Liver (tissue), 9 donors: ENCODE results near the gene ZMPSTE24. TPM values are rescaled to one million over a fixed set of nuclear protein-coding genes. Genes with fewer than 3 reads are reported as not detected.

Experiments used
- DNase-seq: peaks from one replicate; pipeline ENCODE4 v3.0.0-alpha.2; 2017; ENCODE audit warnings: low spot score
- H3K27ac ChIP-seq, 2 donors: one replicate each; pipeline ENCODE4 v1.7.0; 2013; ENCODE audit warnings: inconsistent platforms in 2 of 2, low read length in 2 of 2, control low read depth in 1 of 2, low read depth in 1 of 2, mild to moderate bottlenecking in 1 of 2
- H3K27me3 ChIP-seq, 4 donors: one replicate each; pipeline versions ENCODE4 v1.6.1 to v1.7.0; 2013; ENCODE audit warnings: low read length in 3 of 4, inconsistent platforms in 1 of 4, mild to moderate bottlenecking in 1 of 4, moderate library complexity in 1 of 4; ENCODE audit not compliant: control insufficient read depth in 4 of 4, insufficient read depth in 4 of 4
- H3K36me3 ChIP-seq, 4 donors: one replicate each; pipeline versions ENCODE4 v1.6.1 to v1.7.0; 2013; ENCODE audit warnings: low read length in 3 of 4, mild to moderate bottlenecking in 3 of 4, low read depth in 1 of 4, moderate library complexity in 1 of 4; ENCODE audit not compliant: control insufficient read depth in 4 of 4, insufficient read depth in 3 of 4
- H3K4me1 ChIP-seq, 4 donors: one replicate each; pipeline versions ENCODE4 v1.6.1 to v1.7.0; 2013; ENCODE audit warnings: low read length in 3 of 4, mild to moderate bottlenecking in 3 of 4, moderate library complexity in 1 of 4; ENCODE audit not compliant: control insufficient read depth in 4 of 4, insufficient read depth in 4 of 4
- H3K4me3 ChIP-seq, 3 donors: one replicate each; pipeline versions ENCODE4 v1.6.1 to v1.7.0; 2013; ENCODE audit warnings: low read length in 3 of 3, control low read depth in 1 of 3, low read depth in 1 of 3, mild to moderate bottlenecking in 1 of 3
- H3K9ac ChIP-seq, 2 donors: one replicate each; pipeline ENCODE4 v1.7.0; 2013; ENCODE audit warnings: low read length in 2 of 2, mild to moderate bottlenecking in 2 of 2, moderate library complexity in 2 of 2, control low read depth in 1 of 2, low read depth in 1 of 2
- H3K9me3 ChIP-seq, 4 donors: one replicate each; pipeline versions ENCODE4 v1.6.1 to v1.7.0; 2013; ENCODE audit warnings: low read length in 3 of 4; ENCODE audit not compliant: control insufficient read depth in 4 of 4
- CTCF ChIP-seq: fragments of 150-350 bp; IDR thresholded peaks from 2 replicates; pipeline ENCODE4 v1.5.1; 2017; ENCODE audit warnings: improper control_type of control experiment, low read depth, low read length; ENCODE audit not compliant: missing input control
- EGR1 ChIP-seq, 2 donors: IDR thresholded peaks; 2 replicates each; pipeline ENCODE4 v1.6.1; 2016 to 2018; ENCODE audit warnings: antibody characterized with exemption in 2 of 2, low read depth in 2 of 2
- FOXA1 ChIP-seq: IDR thresholded peaks from 2 replicates; pipeline ENCODE4 v1.6.1; 2016; ENCODE audit warnings: antibody characterized with exemption
- FOXA2 ChIP-seq: IDR thresholded peaks from 2 replicates; pipeline ENCODE4 v1.6.1; 2016; ENCODE audit warnings: antibody characterized with exemption
- GABPA ChIP-seq, 2 donors: IDR thresholded peaks in 1 of 2; conservative IDR thresholded peaks in 1 of 2; 2 replicates each; pipeline ENCODE4 v1.6.1; 2016; ENCODE audit warnings: antibody characterized with exemption in 2 of 2, mild to moderate bottlenecking in 1 of 2, moderate library complexity in 1 of 2
- HNF4A ChIP-seq, 2 donors: conservative IDR thresholded peaks; 2 replicates each; pipeline ENCODE4 v1.6.1; 2016; ENCODE audit warnings: antibody characterized with exemption in 2 of 2, mild to moderate bottlenecking in 2 of 2
- HNF4G ChIP-seq: IDR thresholded peaks from 2 replicates; pipeline ENCODE4 v1.6.1; 2016; ENCODE audit warnings: antibody characterized with exemption
- JUND ChIP-seq, 2 donors: IDR thresholded peaks; 2 replicates each; pipeline ENCODE4 v1.6.1; 2016; ENCODE audit warnings: antibody characterized with exemption in 2 of 2
- MAX ChIP-seq: IDR thresholded peaks from 2 replicates; pipeline ENCODE4 v1.6.1; 2016; ENCODE audit warnings: antibody characterized with exemption
- NR2F2 ChIP-seq: IDR thresholded peaks from 2 replicates; pipeline ENCODE4 v1.6.1; 2016; ENCODE audit warnings: antibody characterized with exemption
- RAD21 ChIP-seq, 2 donors: IDR thresholded peaks; 2 replicates each; pipeline ENCODE4 v1.6.1; 2016; ENCODE audit warnings: antibody characterized with exemption in 2 of 2, mild to moderate bottlenecking in 2 of 2
- RXRA ChIP-seq, 2 donors: IDR thresholded peaks; 2 replicates each; pipeline ENCODE4 v1.6.1; 2017 to 2018; ENCODE audit warnings: antibody characterized with exemption in 2 of 2, mild to moderate bottlenecking in 1 of 2
- SP1 ChIP-seq: IDR thresholded peaks from 2 replicates; pipeline ENCODE4 v1.6.1; 2018; ENCODE audit warnings: antibody characterized with exemption, mild to moderate bottlenecking
- TAF1 ChIP-seq: conservative IDR thresholded peaks from 2 replicates; pipeline ENCODE4 v1.6.1; 2016; ENCODE audit warnings: antibody characterized with exemption, mild to moderate bottlenecking
- YY1 ChIP-seq: IDR thresholded peaks from 2 replicates; pipeline ENCODE4 v1.6.1; 2016; ENCODE audit warnings: antibody characterized with exemption, mild to moderate bottlenecking
- ZBTB33 ChIP-seq: IDR thresholded peaks from 2 replicates; pipeline ENCODE4 v1.6.1; 2016; ENCODE audit warnings: antibody characterized with exemption
- WGBS: extraction: QIAGEN DNeasy Blood & Tissue Kit; methylation state at CpG from one replicate; pipeline ENCODE4 v1.1.7; 2013; 5-methylcytosine and 5-hydroxymethylcytosine counted together
- polyA plus RNA-seq, 2 donors: library from polyadenylated mRNA; stranded (reverse) in 1 of 2; unstranded in 1 of 2; fragments of 200-250 nt in 1 of 2; fragments of >200 nt in 1 of 2; fragmentation: Nextera tagmentation in 1 of 2; extraction: Ambion mirVana in 1 of 2; gene quantifications; one replicate each; pipeline versions ENCODE4 v1.2.1 to v1.2.3, GENCODE V29; 2013 to 2015
- total RNA-seq, 2 donors: library from RNA; depleted of rRNA; stranded (reverse); fragments of >200 nt; gene quantifications; one replicate each; pipeline ENCODE4 v1.2.3, GENCODE V29; 2014
- TF ChIP-seq, protein P1 (sequence below): IDR thresholded peaks from 2 replicates; pipeline ENCODE4 v1.6.1; 2016; ENCODE audit warnings: antibody characterized with exemption, mild to moderate bottlenecking
- TF ChIP-seq, protein P2 (sequence below): IDR thresholded peaks from 2 replicates; pipeline ENCODE4 v1.6.1; 2016; ENCODE audit warnings: antibody characterized with exemption
- donor health status: healthy.
- donor health status: healthy.
- donor health status: healthy.
- donor health status: healthy.
- donor health status: healthy.

Gene ZMPSTE24
- total and polyA plus RNA-seq, 4 donors: 17.3 to 40.1 (median 22.6) TPM

- TF ChIP-seq, protein P1, sequence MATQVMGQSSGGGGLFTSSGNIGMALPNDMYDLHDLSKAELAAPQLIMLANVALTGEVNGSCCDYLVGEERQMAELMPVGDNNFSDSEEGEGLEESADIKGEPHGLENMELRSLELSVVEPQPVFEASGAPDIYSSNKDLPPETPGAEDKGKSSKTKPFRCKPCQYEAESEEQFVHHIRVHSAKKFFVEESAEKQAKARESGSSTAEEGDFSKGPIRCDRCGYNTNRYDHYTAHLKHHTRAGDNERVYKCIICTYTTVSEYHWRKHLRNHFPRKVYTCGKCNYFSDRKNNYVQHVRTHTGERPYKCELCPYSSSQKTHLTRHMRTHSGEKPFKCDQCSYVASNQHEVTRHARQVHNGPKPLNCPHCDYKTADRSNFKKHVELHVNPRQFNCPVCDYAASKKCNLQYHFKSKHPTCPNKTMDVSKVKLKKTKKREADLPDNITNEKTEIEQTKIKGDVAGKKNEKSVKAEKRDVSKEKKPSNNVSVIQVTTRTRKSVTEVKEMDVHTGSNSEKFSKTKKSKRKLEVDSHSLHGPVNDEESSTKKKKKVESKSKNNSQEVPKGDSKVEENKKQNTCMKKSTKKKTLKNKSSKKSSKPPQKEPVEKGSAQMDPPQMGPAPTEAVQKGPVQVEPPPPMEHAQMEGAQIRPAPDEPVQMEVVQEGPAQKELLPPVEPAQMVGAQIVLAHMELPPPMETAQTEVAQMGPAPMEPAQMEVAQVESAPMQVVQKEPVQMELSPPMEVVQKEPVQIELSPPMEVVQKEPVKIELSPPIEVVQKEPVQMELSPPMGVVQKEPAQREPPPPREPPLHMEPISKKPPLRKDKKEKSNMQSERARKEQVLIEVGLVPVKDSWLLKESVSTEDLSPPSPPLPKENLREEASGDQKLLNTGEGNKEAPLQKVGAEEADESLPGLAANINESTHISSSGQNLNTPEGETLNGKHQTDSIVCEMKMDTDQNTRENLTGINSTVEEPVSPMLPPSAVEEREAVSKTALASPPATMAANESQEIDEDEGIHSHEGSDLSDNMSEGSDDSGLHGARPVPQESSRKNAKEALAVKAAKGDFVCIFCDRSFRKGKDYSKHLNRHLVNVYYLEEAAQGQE: no peak
- no peak for TF ChIP-seq RXRA (IDR thresholded peaks at IDR 0.05)
These were observed 51.5 kb downstream of the ZMPSTE24 start (continued) for GRCh38 chr1:40309374-40310128.

GRCh38 chr1:40310129-40310461 lies 52.1 kb downstream of the ZMPSTE24 start:
- TF ChIP-seq FOXA2: no peak
- no peak for TF ChIP-seq TAF1
- TF ChIP-seq MAX: no peak
- TF ChIP-seq, protein P2, sequence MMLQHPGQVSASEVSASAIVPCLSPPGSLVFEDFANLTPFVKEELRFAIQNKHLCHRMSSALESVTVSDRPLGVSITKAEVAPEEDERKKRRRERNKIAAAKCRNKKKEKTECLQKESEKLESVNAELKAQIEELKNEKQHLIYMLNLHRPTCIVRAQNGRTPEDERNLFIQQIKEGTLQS: no peak
- TF ChIP-seq YY1: no peak
- no peak for TF ChIP-seq EGR1 (IDR thresholded peaks at IDR 0.05; ENCODE audit: low read depth in 2 of 2)
- no peak for TF ChIP-seq HNF4A (conservative IDR thresholded peaks at IDR 0.05)
- no peak for TF ChIP-seq CTCF
- TF ChIP-seq FOXA1: no peak
- TF ChIP-seq ZBTB33: no peak
- TF ChIP-seq RXRA (IDR thresholded peaks at IDR 0.05): no peak
- TF ChIP-seq NR2F2: no peak
- TF ChIP-seq, protein P1: no peak
- no peak for TF ChIP-seq SP1
- TF ChIP-seq JUND (IDR thresholded peaks at IDR 0.05): no peak
- no peak for TF ChIP-seq GABPA (IDR thresholded peaks at IDR 0.05 in 1 of 2, conservative IDR thresholded peaks at IDR 0.05 in 1 of 2)
- TF ChIP-seq RAD21 (IDR thresholded peaks at IDR 0.05): no peak
- TF ChIP-seq HNF4G: no peak
- Histone ChIP-seq H3K27me3 (no peaks in the 10 kb centered on the region), H3K27ac (no peak overlapping the region), H3K9ac (no peak overlapping the region), H3K4me3 (no peak overlapping the region), H3K9me3 (no peaks in the 10 kb centered on the region), H3K36me3 (no peaks in the 10 kb centered on the region), H3K4me1 (peaks cover 0 to 2% (median 0%) of the 10 kb centered on the region in 4 donors)
- 95% methylated on average over 2 of the region's 2 CpGs for WGBS
- no peak for DNase-seq
